Spinal cord (tissue), 10 donors: ENCODE measurements around the gene SRD5A2. TPM values are rescaled to one million over a fixed set of nuclear protein-coding genes. Genes with fewer than 3 reads are reported as not detected.
A peak's percentile ranks its signal among the peaks of the same experiment; 100 is the strongest.
"Not testable (repeated sequence)": the region's sequence is repeated elsewhere in the genome, so short reads cannot be mapped to it uniquely, and the experiment has no call there.

Experiments used
- DNase-seq, 6 donors: peaks; one replicate each; pipeline versions ENCODE4 v3.0.0 to v3.0.0-alpha.2; 2013 to 2015; ENCODE audit warnings: low spot score in 6 of 6, low read depth in 4 of 6
- H3K27ac ChIP-seq: one replicate; pipeline ENCODE4 v1.5.1; 2013; ENCODE audit warnings: low read depth, low read length, control low read depth
- H3K27me3 ChIP-seq: one replicate; pipeline ENCODE4 v1.6.1; 2013; ENCODE audit warnings: low read length; ENCODE audit not compliant: control insufficient read depth, insufficient read depth
- H3K36me3 ChIP-seq: one replicate; pipeline ENCODE4 v1.6.1; 2013; ENCODE audit warnings: low read length; ENCODE audit not compliant: control insufficient read depth, insufficient read depth
- H3K4me1 ChIP-seq: one replicate; pipeline ENCODE4 v1.6.1; 2013; ENCODE audit warnings: low read length; ENCODE audit not compliant: control insufficient read depth, insufficient read depth
- H3K4me3 ChIP-seq: one replicate; pipeline ENCODE4 v1.5.1; 2013; ENCODE audit warnings: low read depth, low read length, control low read depth
- H3K9me3 ChIP-seq: one replicate; pipeline ENCODE4 v1.6.1; 2013; ENCODE audit warnings: low read length; ENCODE audit not compliant: control insufficient read depth, insufficient read depth
- WGBS: methylation state at CpG from one replicate; pipeline ENCODE4 v1.1.5; 2013; ENCODE audit warnings: missing lambda C conversion rate; ENCODE audit not compliant: insufficient coverage; 5-methylcytosine and 5-hydroxymethylcytosine counted together
- polyA plus RNA-seq, 2 donors: library from polyadenylated mRNA; unstranded; fragments of 120-200 nt; gene quantifications; one replicate each; pipeline ENCODE4 v1.2.1, GENCODE V29; 2013; ENCODE audit not compliant: insufficient read length in 2 of 2
- total RNA-seq, 2 donors: library from RNA; depleted of rRNA in 1 of 2; stranded (reverse); fragments of 120-200 nt in 1 of 2; fragments of >200 nt in 1 of 2; gene quantifications; one replicate each; pipeline versions ENCODE4 v1.2.3 to v1.2.4, GENCODE V29; 2013 to 2014
- donor health status: healthy.

SRD5A2 gene
- total and polyA plus RNA-seq, 4 donors: 0.17 to 0.59 (median 0.22) TPM

DNA sequence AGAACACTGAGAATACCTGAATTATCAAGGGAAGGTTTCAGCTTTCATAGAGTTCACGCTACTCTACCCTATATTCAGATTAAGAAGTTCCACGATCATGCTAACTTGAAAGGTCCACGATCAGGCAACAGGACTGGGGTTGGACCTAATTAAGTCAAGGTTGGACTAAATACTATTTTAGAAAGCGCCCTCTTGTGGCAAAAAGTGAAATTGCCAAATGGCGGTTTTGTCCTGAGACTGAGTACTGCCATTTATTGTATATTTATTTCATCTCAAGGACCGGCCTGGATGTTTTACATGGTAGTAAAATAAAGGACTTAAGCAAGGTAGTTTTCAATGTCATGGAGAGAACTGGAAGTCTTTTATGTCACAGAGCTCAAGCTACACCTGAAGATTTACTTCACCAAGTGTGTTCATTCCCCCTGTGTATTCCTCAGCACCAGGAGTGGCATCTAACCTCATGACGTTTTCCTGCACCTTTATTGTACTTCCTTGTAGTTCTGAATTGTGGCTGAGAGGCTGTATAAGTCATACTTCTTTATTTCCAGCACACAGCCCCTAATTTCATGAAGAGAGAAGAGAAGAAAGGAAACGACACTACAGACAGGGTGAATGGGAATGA is 56.8 kb downstream of the SRD5A2 start:
- H3K36me3 ChIP-seq: no peaks in the 10 kb centered on the region
- H3K9me3 ChIP-seq: peaks cover 2% of the 10 kb centered on the region
- H3K4me1 ChIP-seq: peaks cover 3% of the 10 kb centered on the region
- H3K27me3 ChIP-seq: no peaks in the 10 kb centered on the region
- peak in 2 of 6 donors; percentile 26 to 51 for DNase-seq
- 25% methylated on average over 2 of the region's 8 CpGs for WGBS
- no peak overlapping the region for H3K27ac ChIP-seq
- H3K4me3 ChIP-seq: no peak overlapping the region

DNA sequence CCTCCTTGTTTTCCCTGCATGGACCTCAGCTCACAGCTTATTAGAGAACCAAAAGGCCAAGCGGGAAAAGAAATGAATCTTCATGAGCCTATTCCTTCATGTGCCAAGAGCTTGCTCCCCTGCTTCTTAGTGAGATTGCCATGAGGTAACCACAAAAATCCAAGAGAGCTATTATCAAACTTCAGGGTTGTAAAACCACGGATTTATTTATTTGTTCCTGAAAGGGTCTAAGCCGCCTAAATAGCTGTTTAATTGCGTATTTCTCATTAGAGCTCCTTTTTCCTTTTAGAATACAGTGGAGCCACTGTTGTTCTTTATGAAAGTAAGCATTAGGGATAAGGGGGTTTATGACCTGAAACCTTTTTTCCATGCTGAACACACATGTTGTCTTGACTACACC is 58.0 kb downstream of the SRD5A2 start:
- peak in 5 of 6 donors; percentile 13 to 61 (median 23) for DNase-seq
- H3K27me3 ChIP-seq: no peaks in the 10 kb centered on the region
- H3K36me3 ChIP-seq: no peaks in the 10 kb centered on the region
- H3K9me3 ChIP-seq: peaks cover 2% of the 10 kb centered on the region
- WGBS: 40% methylated on average over 1 of the region's 4 CpGs
- H3K4me3 ChIP-seq: no peak overlapping the region
- no peak overlapping the region for H3K27ac ChIP-seq
- peaks cover 3% of the 10 kb centered on the region for H3K4me1 ChIP-seq

DNA sequence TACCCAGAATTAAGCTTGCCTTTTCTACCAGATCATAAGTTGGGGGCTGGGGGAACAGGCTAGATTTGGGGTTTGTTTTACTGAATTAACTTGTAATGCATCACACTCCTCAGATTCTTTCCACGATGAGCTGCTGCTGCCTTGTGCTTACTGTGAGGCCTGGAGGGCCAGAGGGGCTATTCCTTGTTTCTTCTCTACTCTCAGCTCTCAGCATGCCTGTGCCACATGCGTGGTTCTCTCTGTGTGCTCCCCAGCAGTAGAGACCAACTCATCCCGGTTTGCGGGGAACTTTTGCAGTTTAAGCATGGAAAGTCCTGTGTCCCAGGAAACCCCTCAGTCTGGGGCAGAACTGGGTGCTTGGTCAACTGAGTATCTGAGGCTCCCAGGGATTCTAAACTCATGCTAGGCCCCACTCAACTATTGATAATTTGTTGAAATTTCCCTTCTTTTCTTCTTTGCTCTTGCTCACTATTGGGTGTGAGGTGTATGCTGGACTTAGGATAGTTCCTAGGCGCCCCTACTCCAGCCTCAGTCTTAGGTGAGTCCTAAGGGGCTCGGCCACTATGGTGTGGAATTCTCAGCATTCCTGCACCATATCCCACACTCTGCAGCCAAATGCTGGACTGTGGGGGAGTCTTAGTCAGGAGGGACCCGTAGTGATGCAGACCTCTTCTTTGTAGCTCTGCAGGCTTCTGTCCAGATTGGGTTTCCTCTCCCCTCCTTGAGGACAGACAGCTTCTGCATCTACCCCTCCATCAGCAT is 63.1 kb downstream of the SRD5A2 start:
- 91% methylated on average over 6 of the region's 7 CpGs for WGBS

DNA sequence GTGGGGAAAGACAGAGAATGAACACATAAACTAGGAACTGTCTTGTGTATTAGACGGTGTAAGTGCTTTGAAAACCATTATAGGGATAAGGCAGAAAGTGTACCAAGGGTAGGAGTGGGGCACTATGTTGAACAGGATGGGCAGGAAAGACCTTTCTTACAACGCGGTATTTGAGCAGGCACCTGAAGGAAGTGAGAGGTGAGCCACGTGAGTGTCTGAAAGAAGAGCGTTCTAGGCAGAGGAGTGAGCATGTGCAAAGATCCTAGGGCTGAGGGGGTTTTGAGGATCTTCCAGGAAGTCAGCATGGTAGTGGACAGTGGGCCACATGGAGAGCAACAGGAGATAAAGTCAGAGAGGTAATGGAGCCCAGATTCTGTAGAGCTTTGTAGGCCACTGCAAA is 65.2 kb downstream of the SRD5A2 start:
- Histone ChIP-seq H3K36me3 (no peaks in the 10 kb centered on the region), H3K4me3 (no peak overlapping the region), H3K27ac (no peak overlapping the region), H3K27me3 (no peaks in the 10 kb centered on the region), H3K4me1 (no peaks in the 10 kb centered on the region), H3K9me3 (peaks cover 2% of the 10 kb centered on the region)
- no peak for DNase-seq
- 93% methylated on average over 5 of the region's 5 CpGs for WGBS

More for the DNA sequence above, 63.1 kb downstream of the SRD5A2 start:
- Histone ChIP-seq H3K4me3 (no peak overlapping the region), H3K4me1 (peaks cover 3% of the 10 kb centered on the region), H3K36me3 (no peaks in the 10 kb centered on the region), H3K9me3 (peaks cover 2% of the 10 kb centered on the region), H3K27me3 (no peaks in the 10 kb centered on the region), H3K27ac (no peak overlapping the region)
- no peak for DNase-seq

DNA sequence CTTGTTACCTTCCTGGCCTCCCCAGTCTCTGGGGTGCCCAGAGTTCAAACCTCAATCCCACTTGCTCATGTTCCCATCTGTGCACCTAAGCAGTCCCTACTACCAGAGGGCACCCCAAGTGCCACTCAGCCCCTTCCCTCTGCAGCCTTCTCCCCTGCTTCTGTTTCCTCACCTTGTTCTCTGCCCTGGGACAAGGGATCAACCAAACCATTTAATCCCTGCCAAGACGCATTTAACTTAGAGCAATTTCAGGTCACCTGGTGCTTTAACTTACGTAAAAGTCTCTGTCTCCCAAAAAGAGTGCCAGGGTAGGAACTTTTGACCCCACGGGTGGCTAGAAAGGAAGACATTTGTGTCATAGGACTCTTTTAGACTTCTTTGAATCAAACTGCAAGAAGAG is 67.2 kb downstream of the SRD5A2 start:
- no peak for DNase-seq
- 80% methylated on average over 1 of the region's 3 CpGs for WGBS
- Histone ChIP-seq H3K36me3 (no peaks in the 10 kb centered on the region), H3K4me3 (no peak overlapping the region), H3K27me3 (no peaks in the 10 kb centered on the region), H3K27ac (no peak overlapping the region), H3K4me1 (no peaks in the 10 kb centered on the region), H3K9me3 (no peaks in the 10 kb centered on the region)

DNA sequence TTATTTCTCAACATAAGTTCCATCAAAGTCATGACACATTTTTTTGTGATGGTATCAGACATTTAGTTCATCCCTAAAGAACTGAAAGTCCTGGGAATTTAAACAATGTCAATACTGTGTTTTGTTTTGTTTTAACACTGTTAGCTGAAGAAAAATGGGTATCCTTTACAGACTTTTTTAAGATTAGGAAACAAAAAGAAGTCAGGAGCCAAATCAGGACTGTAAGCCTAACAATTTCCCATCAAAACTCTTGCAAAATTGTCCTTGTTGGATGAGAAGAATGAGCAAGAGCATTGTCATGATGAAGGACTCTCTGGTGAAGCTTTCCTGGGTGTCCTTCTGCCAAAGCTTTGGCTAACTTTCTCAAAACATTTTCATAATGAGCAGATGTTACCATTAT is 69.4 kb downstream of the SRD5A2 start:
- Histone ChIP-seq H3K36me3 (no peaks in the 10 kb centered on the region), H3K27ac (no peak overlapping the region), H3K4me3 (no peak overlapping the region), H3K9me3 (no peaks in the 10 kb centered on the region), H3K4me1 (no peaks in the 10 kb centered on the region), H3K27me3 (no peaks in the 10 kb centered on the region)
- no peak for DNase-seq

DNA sequence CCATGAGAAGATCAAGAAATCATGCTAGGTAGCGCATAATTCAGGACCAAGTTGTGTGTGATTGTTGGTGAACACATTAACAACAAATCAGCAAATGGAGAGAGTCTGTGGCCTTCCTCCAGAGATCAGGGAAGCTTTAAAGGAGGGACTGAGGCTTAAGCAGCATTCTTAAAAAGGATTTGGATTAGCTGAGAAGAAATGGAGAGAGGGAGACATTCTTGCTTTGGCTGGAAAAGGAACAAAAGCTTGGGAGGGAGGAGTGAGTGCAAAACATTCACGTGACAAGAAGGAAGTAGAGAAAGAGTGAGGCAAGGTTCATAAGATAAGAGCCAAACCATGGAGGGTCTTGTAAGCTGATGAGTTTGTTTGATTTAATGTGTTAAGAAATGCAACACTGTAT is 75.6 kb downstream of the SRD5A2 start:
- no peaks in the 10 kb centered on the region for H3K27me3 ChIP-seq
- DNase-seq: no peak
- no peaks in the 10 kb centered on the region for H3K36me3 ChIP-seq
- no peaks in the 10 kb centered on the region for H3K9me3 ChIP-seq
- H3K4me1 ChIP-seq: no peaks in the 10 kb centered on the region
- H3K4me3 ChIP-seq: no peak overlapping the region
- H3K27ac ChIP-seq: no peak overlapping the region
- WGBS: 38% methylated on average over 1 of the region's 2 CpGs

DNA sequence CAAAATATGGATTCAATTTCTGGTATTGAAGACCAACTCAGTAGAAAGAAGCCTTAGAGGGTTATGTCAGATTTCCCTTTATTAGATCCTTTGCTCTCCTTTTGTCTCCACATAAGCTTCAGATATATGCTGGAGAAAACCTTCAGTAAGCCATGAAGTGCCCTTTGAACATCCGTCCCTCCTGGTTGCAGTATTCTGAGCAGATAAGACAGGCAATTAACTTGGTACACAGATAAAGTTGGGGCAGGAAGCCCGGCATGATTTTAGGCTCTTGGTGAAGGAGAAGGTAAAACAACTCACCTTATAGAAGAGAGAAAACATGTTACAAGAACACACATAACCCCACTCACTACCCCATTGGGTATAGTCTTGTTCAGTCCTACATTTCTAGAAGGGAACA is 76.4 kb downstream of the SRD5A2 start:
- Histone ChIP-seq H3K36me3 (no peaks in the 10 kb centered on the region), H3K9me3 (no peaks in the 10 kb centered on the region), H3K27me3 (no peaks in the 10 kb centered on the region), H3K27ac (no peak overlapping the region), H3K4me1 (no peaks in the 10 kb centered on the region), H3K4me3 (no peak overlapping the region)
- no CpG with 5 or more reads among the region's 2 CpGs for WGBS
- no peak for DNase-seq

DNA sequence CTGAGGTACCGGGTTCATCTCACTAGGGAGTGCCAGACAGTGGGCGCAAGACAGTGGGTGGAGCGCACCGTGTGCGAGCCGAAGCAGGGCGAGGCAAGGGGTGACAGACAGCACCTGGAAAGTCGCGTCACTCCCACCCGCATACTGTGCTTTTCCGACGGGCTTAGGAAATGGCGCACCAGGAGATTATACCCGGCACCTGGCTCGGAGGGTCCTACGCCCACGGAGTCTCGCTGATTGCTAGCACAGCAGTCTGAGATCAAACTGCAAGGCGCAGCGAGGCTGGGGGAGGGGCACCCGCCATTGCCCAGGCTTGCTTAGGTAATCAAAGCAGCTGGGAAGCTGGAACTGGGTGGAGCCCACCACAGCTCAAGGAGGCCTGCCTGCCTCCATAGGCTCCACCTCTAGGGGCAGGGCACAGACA is 84.3 kb downstream of the SRD5A2 start:
- 73% methylated on average over 21 of the region's 21 CpGs for WGBS
- not testable (repeated sequence) for DNase-seq, H3K36me3 ChIP-seq, H3K27me3 ChIP-seq, H3K4me1 ChIP-seq, H3K4me3 ChIP-seq, H3K27ac ChIP-seq, H3K9me3 ChIP-seq

DNA sequence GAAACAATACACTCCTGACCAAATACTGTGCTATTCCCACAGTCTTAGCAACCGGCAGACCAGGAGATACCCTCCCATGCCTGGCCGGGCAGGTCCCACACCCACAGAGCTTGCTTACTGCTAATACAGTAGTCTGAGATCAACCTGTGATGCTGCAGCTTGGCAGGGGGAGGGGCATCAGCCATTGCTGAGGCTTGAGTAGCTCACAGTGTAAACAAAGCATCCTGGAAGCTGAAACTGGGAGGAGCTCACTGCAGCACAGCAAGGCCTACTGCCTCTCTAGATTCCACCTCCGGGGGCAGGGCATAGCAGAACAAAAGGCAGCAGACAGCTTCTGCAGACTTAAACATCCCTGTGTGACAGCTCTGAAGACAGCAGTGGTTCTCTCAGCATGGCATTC is 91.4 kb downstream of the SRD5A2 start:
- not testable (repeated sequence) for DNase-seq, H3K4me1 ChIP-seq, H3K27ac ChIP-seq, H3K9me3 ChIP-seq, H3K36me3 ChIP-seq, H3K27me3 ChIP-seq, H3K4me3 ChIP-seq
- 44% methylated on average over 3 of the region's 3 CpGs for WGBS
